Spinal cord (tissue), 10 donors: ENCODE measurements around the gene GNAQ. TPM values are rescaled to one million over a fixed set of nuclear protein-coding genes. Genes with fewer than 3 reads are reported as not detected.

ENCODE experiments used
- DNase-seq, 6 donors: peaks; one replicate each; pipeline versions ENCODE4 v3.0.0 to v3.0.0-alpha.2; 2013 to 2015; ENCODE audit warnings: low spot score in 6 of 6, low read depth in 4 of 6
- H3K27ac ChIP-seq: one replicate; pipeline ENCODE4 v1.5.1; 2013; ENCODE audit warnings: low read depth, low read length, control low read depth
- H3K27me3 ChIP-seq: one replicate; pipeline ENCODE4 v1.6.1; 2013; ENCODE audit warnings: low read length; ENCODE audit not compliant: control insufficient read depth, insufficient read depth
- H3K36me3 ChIP-seq: one replicate; pipeline ENCODE4 v1.6.1; 2013; ENCODE audit warnings: low read length; ENCODE audit not compliant: control insufficient read depth, insufficient read depth
- H3K4me1 ChIP-seq: one replicate; pipeline ENCODE4 v1.6.1; 2013; ENCODE audit warnings: low read length; ENCODE audit not compliant: control insufficient read depth, insufficient read depth
- H3K4me3 ChIP-seq: one replicate; pipeline ENCODE4 v1.5.1; 2013; ENCODE audit warnings: low read depth, low read length, control low read depth
- H3K9me3 ChIP-seq: one replicate; pipeline ENCODE4 v1.6.1; 2013; ENCODE audit warnings: low read length; ENCODE audit not compliant: control insufficient read depth, insufficient read depth
- WGBS: methylation state at CpG from one replicate; pipeline ENCODE4 v1.1.5; 2013; ENCODE audit warnings: missing lambda C conversion rate; ENCODE audit not compliant: insufficient coverage; 5-methylcytosine and 5-hydroxymethylcytosine counted together
- polyA plus RNA-seq, 2 donors: library from polyadenylated mRNA; unstranded; fragments of 120-200 nt; gene quantifications; one replicate each; pipeline ENCODE4 v1.2.1, GENCODE V29; 2013; ENCODE audit not compliant: insufficient read length in 2 of 2
- total RNA-seq, 2 donors: library from RNA; depleted of rRNA in 1 of 2; stranded (reverse); fragments of 120-200 nt in 1 of 2; fragments of >200 nt in 1 of 2; gene quantifications; one replicate each; pipeline versions ENCODE4 v1.2.3 to v1.2.4, GENCODE V29; 2013 to 2014
- donor health status: healthy.

Gene GNAQ
- total and polyA plus RNA-seq, 4 donors = 53.2 to 134 (median 102) TPM

GRCh38 chr9:77810637-77811119 lies 220.9 kb downstream of the GNAQ start:
- H3K9me3 ChIP-seq = no peaks in the 10 kb centered on the region
- H3K27ac ChIP-seq = no peak overlapping the region
- no peak overlapping the region for H3K4me3 ChIP-seq
- H3K27me3 ChIP-seq = no peaks in the 10 kb centered on the region
- WGBS = 33% methylated on average over 1 of the region's 4 CpGs
- no peaks in the 10 kb centered on the region for H3K4me1 ChIP-seq
- no peak for DNase-seq
- H3K36me3 ChIP-seq = peaks cover 3% of the 10 kb centered on the region

DNA sequence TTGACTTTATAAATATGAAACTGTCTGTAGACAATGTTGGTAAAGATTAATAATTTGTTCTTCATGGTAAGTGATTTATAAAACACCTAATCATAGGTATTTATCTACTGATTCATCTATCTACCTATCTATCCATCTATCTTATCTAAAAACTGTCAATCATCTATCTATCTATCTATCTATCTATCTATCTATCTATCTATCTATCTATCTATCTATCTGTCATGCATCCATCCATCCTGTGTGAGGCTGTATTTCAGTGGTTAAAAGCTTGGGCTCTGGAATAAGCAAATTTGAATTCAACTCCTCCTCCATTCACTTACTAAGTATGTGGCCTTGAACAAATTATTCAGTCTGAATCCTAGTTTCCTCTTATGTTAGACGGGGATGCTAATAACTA lies 221.6 kb downstream of the GNAQ start:
- no CpG with 5 or more reads among the region's 1 CpG for WGBS
- Histone ChIP-seq H3K36me3 (peaks cover 3% of the 10 kb centered on the region), H3K9me3 (no peaks in the 10 kb centered on the region), H3K4me1 (no peaks in the 10 kb centered on the region), H3K27me3 (no peaks in the 10 kb centered on the region), H3K4me3 (no peak overlapping the region), H3K27ac (no peak overlapping the region)
- no peak for DNase-seq

- Histone ChIP-seq H3K27me3 (no peaks in the 10 kb centered on the region), H3K9me3 (no peaks in the 10 kb centered on the region), H3K27ac (no peak overlapping the region), H3K4me1 (no peaks in the 10 kb centered on the region), H3K36me3 (peaks cover 3% of the 10 kb centered on the region), H3K4me3 (no peak overlapping the region)
- no CpG with 5 or more reads among the region's 1 CpG for WGBS
- no peak for DNase-seq
Measured at GRCh38 chr9:77809552-77809951, 222.1 kb downstream of the GNAQ start.

DNA sequence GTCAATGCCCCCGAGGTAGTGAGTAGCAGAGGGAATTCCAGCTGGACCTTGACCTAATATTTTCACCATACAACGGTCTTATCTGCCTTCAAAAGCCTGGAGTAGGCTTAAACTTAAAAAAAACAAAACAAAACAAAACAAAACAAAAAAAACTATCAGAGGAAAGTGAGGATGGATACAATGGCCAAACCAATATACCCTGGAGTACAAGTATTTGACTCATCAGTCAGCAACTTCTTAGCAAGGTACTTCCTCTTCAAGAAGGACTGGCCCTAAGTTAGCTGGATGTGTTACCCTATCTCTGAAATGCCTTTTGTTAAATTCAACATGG lies 222.9 kb downstream of the GNAQ start:
- WGBS = no CpG with 5 or more reads among the region's 2 CpGs
- peaks cover 3% of the 10 kb centered on the region for H3K36me3 ChIP-seq
- no peaks in the 10 kb centered on the region for H3K9me3 ChIP-seq
- no peak for DNase-seq
- H3K4me3 ChIP-seq = no peak overlapping the region
- H3K4me1 ChIP-seq = no peaks in the 10 kb centered on the region
- no peak overlapping the region for H3K27ac ChIP-seq
- H3K27me3 ChIP-seq = no peaks in the 10 kb centered on the region

- WGBS = 77% methylated on average over 3 of the region's 6 CpGs
- no peak overlapping the region for H3K4me3 ChIP-seq
- DNase-seq = no peak
Measured at GRCh38 chr9:77807846-77808750, 223.5 kb downstream of the GNAQ start.

DNA sequence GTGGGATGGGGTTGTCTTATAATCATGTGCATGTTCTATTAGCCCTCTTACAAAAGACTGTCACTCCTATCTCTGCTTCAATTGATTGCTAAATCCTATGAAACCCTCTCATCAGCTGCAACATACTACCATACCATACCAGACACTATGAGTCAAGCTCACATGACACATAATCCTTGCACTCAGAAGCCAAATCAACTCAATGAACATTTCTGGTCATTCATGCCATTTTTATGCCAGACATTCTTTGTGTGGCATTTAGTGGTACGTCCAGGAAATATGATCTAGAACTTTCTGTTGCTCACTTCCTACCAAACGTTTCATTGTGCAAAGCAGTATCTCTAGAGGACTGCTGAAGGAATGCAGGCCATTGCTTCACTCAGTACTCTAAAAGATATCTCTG lies 224.3 kb downstream of the GNAQ start:
- no peak for DNase-seq
- Histone ChIP-seq H3K36me3 (no peaks in the 10 kb centered on the region), H3K27ac (no peak overlapping the region), H3K4me3 (no peak overlapping the region), H3K4me1 (no peaks in the 10 kb centered on the region), H3K9me3 (no peaks in the 10 kb centered on the region), H3K27me3 (no peaks in the 10 kb centered on the region)
- no CpG with 5 or more reads among the region's 2 CpGs for WGBS

More at GRCh38 chr9:77807846-77808750, 223.5 kb downstream of the GNAQ start:
- Histone ChIP-seq H3K9me3 (no peaks in the 10 kb centered on the region), H3K27ac (no peak overlapping the region), H3K4me1 (no peaks in the 10 kb centered on the region), H3K36me3 (no peaks in the 10 kb centered on the region), H3K27me3 (no peaks in the 10 kb centered on the region)

GRCh38 chr9:77806741-77807140 lies 224.9 kb downstream of the GNAQ start:
- H3K27me3 ChIP-seq = no peaks in the 10 kb centered on the region
- no peaks in the 10 kb centered on the region for H3K9me3 ChIP-seq
- H3K36me3 ChIP-seq = no peaks in the 10 kb centered on the region
- no peak overlapping the region for H3K4me3 ChIP-seq
- H3K4me1 ChIP-seq = no peaks in the 10 kb centered on the region
- no peak overlapping the region for H3K27ac ChIP-seq
- 93% methylated on average over 3 of the region's 5 CpGs for WGBS
- no peak for DNase-seq

DNA sequence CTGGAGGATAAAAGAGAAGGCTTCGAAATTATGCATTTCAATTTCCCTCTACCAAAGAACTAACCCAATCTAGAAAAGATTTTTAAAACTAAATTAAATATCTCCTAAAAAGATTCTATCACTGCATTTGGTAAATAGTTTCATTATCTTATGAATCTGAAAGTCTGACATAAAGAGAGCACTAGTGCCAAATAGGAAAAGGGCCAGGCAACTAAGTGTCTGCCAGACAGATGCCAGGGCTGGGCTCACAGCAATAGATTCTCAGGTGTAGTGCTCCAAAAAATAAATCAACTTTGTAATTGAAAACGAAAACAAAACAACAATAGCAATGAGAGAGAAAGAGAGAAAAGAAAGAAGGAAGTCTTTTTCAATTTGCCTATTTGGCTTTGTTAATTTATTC lies 225.8 kb downstream of the GNAQ start:
- H3K27ac ChIP-seq = no peak overlapping the region
- no peaks in the 10 kb centered on the region for H3K4me1 ChIP-seq
- DNase-seq = no peak
- H3K36me3 ChIP-seq = no peaks in the 10 kb centered on the region
- no peaks in the 10 kb centered on the region for H3K27me3 ChIP-seq
- WGBS = no CpG with 5 or more reads among the region's 2 CpGs
- H3K4me3 ChIP-seq = no peak overlapping the region
- H3K9me3 ChIP-seq = no peaks in the 10 kb centered on the region

- no peak overlapping the region for H3K27ac ChIP-seq
- DNase-seq = no peak
- no peak overlapping the region for H3K4me3 ChIP-seq
- no peaks in the 10 kb centered on the region for H3K27me3 ChIP-seq
- no peaks in the 10 kb centered on the region for H3K4me1 ChIP-seq
- no CpG with 5 or more reads among the region's 1 CpG for WGBS
- H3K36me3 ChIP-seq = no peaks in the 10 kb centered on the region
- no peaks in the 10 kb centered on the region for H3K9me3 ChIP-seq
Measured at GRCh38 chr9:77803423-77803822, 228.2 kb downstream of the GNAQ start.
